ENCODE measurements around the gene GSC2.
"Not testable (repeated sequence)": the region's sequence is repeated elsewhere in the genome, so short reads cannot be mapped to it uniquely, and the experiment has no call there.

Gene GSC2

GRCh38 chr22:19172213-19173046 lies 22.3 kb upstream of the GSC2 start:
- ATAC-seq: no peak
- Mint-ChIP-seq H3K36me3 (no peaks in the 10 kb centered on the region), H3K4me1 (peaks cover 67% of the 10 kb centered on the region), H3K27ac (peak overlapping the region; percentile 78), H3K4me3 (peak overlapping the region; percentile 78), H3K9me3 (no peaks in the 10 kb centered on the region), H3K27me3 (peaks cover 32% of the 10 kb centered on the region)

GRCh38 chr22:19169947-19170318 lies 19.8 kb upstream of the GSC2 start:
- H3K4me1 Mint-ChIP-seq: peaks cover 44% of the 10 kb centered on the region
- no peak overlapping the region for H3K27ac Mint-ChIP-seq
- peaks cover 46% of the 10 kb centered on the region for H3K27me3 Mint-ChIP-seq
- no peaks in the 10 kb centered on the region for H3K36me3 Mint-ChIP-seq
- H3K9me3 Mint-ChIP-seq: no peaks in the 10 kb centered on the region
- ATAC-seq: no peak
- H3K4me3 Mint-ChIP-seq: peak overlapping the region; percentile 52

GRCh38 chr22:19169002-19169946 lies 19.2 kb upstream of the GSC2 start:
- H3K27me3 Mint-ChIP-seq: peaks cover 53% of the 10 kb centered on the region
- no peaks in the 10 kb centered on the region for H3K36me3 Mint-ChIP-seq
- H3K9me3 Mint-ChIP-seq: no peaks in the 10 kb centered on the region
- peaks cover 37% of the 10 kb centered on the region for H3K4me1 Mint-ChIP-seq
- peak overlapping the region; percentile 52 for H3K4me3 Mint-ChIP-seq
- peak overlapping the region; percentile 23 for H3K27ac Mint-ChIP-seq
- ATAC-seq: no peak

GRCh38 chr22:19168088-19168890 lies 18.2 kb upstream of the GSC2 start:
- no peak overlapping the region for H3K4me3 Mint-ChIP-seq

GRCh38 chr22:19167106-19167869 lies 17.2 kb upstream of the GSC2 start:
- H3K27me3 Mint-ChIP-seq: peaks cover 61% of the 10 kb centered on the region
- H3K4me3 Mint-ChIP-seq: no peak overlapping the region
- H3K9me3 Mint-ChIP-seq: no peaks in the 10 kb centered on the region
- H3K27ac Mint-ChIP-seq: no peak overlapping the region
- H3K4me1 Mint-ChIP-seq: peaks cover 17% of the 10 kb centered on the region
- no peak for ATAC-seq
- H3K36me3 Mint-ChIP-seq: no peaks in the 10 kb centered on the region

More at GRCh38 chr22:19168088-19168890, 18.2 kb upstream of the GSC2 start:
- ATAC-seq: no peak
- Mint-ChIP-seq H3K36me3 (no peaks in the 10 kb centered on the region), H3K9me3 (no peaks in the 10 kb centered on the region), H3K4me1 (peaks cover 27% of the 10 kb centered on the region), H3K27me3 (peaks cover 59% of the 10 kb centered on the region), H3K27ac (no peak overlapping the region)

GRCh38 chr22:19166421-19166820 lies 16.3 kb upstream of the GSC2 start:
- no peak overlapping the region for H3K4me3 Mint-ChIP-seq
- peaks cover 61% of the 10 kb centered on the region for H3K27me3 Mint-ChIP-seq
- H3K36me3 Mint-ChIP-seq: no peaks in the 10 kb centered on the region
- no peak overlapping the region for H3K27ac Mint-ChIP-seq
- no peaks in the 10 kb centered on the region for H3K9me3 Mint-ChIP-seq
- ATAC-seq: no peak
- H3K4me1 Mint-ChIP-seq: peaks cover 13% of the 10 kb centered on the region

- no peak overlapping the region for H3K27ac Mint-ChIP-seq
- H3K4me1 Mint-ChIP-seq: no peaks in the 10 kb centered on the region
- no peak for ATAC-seq
- peaks cover 58% of the 10 kb centered on the region for H3K27me3 Mint-ChIP-seq
- no peak overlapping the region for H3K4me3 Mint-ChIP-seq
- no peaks in the 10 kb centered on the region for H3K9me3 Mint-ChIP-seq
- H3K36me3 Mint-ChIP-seq: no peaks in the 10 kb centered on the region
Measured at GRCh38 chr22:19164425-19164824, 14.3 kb upstream of the GSC2 start.

- peaks cover 57% of the 10 kb centered on the region for H3K27me3 Mint-ChIP-seq
- H3K4me1 Mint-ChIP-seq, H3K36me3 Mint-ChIP-seq, H3K4me3 Mint-ChIP-seq, H3K9me3 Mint-ChIP-seq, H3K27ac Mint-ChIP-seq, ATAC-seq: not testable (repeated sequence)
Measured at GRCh38 chr22:19158649-19159048, 8.6 kb upstream of the GSC2 start.

GRCh38 chr22:19156109-19156508 lies 6.0 kb upstream of the GSC2 start:
- H3K4me3 Mint-ChIP-seq, H3K9me3 Mint-ChIP-seq, H3K36me3 Mint-ChIP-seq, H3K27ac Mint-ChIP-seq, ATAC-seq, H3K4me1 Mint-ChIP-seq: not testable (repeated sequence)
- H3K27me3 Mint-ChIP-seq: peaks cover 75% of the 10 kb centered on the region

- Mint-ChIP-seq H3K36me3 (no peaks in the 10 kb centered on the region), H3K4me3 (no peak overlapping the region), H3K27me3 (peaks cover 62% of the 10 kb centered on the region), H3K27ac (no peak overlapping the region), H3K4me1 (peaks cover 6% of the 10 kb centered on the region), H3K9me3 (peaks cover 3% of the 10 kb centered on the region)
- no peak for ATAC-seq
Measured at GRCh38 chr22:19152942-19153883, 3.1 kb upstream of the GSC2 start.

GRCh38 chr22:19151329-19152191 lies 1.5 kb upstream of the GSC2 start:
- ATAC-seq: no peak
- H3K9me3 Mint-ChIP-seq: peaks cover 3% of the 10 kb centered on the region
- H3K36me3 Mint-ChIP-seq: no peaks in the 10 kb centered on the region
- peak overlapping the region; percentile 62 for H3K4me3 Mint-ChIP-seq
- H3K27ac Mint-ChIP-seq: no peak overlapping the region
- peaks cover 70% of the 10 kb centered on the region for H3K27me3 Mint-ChIP-seq
- peaks cover 6% of the 10 kb centered on the region for H3K4me1 Mint-ChIP-seq

GRCh38 chr22:19150482-19151328 lies 613 bp upstream of the GSC2 start:
- H3K36me3 Mint-ChIP-seq: no peaks in the 10 kb centered on the region
- no peak for ATAC-seq
- H3K9me3 Mint-ChIP-seq: peaks cover 3% of the 10 kb centered on the region
- H3K27ac Mint-ChIP-seq: no peak overlapping the region
- peaks cover 64% of the 10 kb centered on the region for H3K27me3 Mint-ChIP-seq
- H3K4me3 Mint-ChIP-seq: peak overlapping the region; percentile 62
- peaks cover 13% of the 10 kb centered on the region for H3K4me1 Mint-ChIP-seq

Measured in stimulated activated memory B cell treated with anti-CD40 and anti-IgM and Interleukin-4, amounts not matched to agents 10 μg/mL and 1 μg/mL and 100 μg/mL, for 72 hours (primary cell).